Measurements from ENCODE around the gene ULK1. TPM values are rescaled to one million over a fixed set of nuclear protein-coding genes. Genes with fewer than 3 reads are reported as not detected.

The ULK1 gene
- 6.5 and 7.5 TPM in 2 replicates for total RNA-seq

GRCh38 chr12:131894313-131894860, at the start of gene ULK1:
Gene ULK1, plus strand, starts transcription at chr12:131894622. Its CDS starts 380 bp downstream, at chr12:131895002.

GRCh38 chr12:131928711-131929580, 34.5 kb downstream of the ULK1 start, which contains the start of gene PUS1:
Gene PUS1, plus strand, starts transcription at chr12:131929276. Its CDS starts 447 bp downstream, at chr12:131929723.

GRCh38 chr12:131949431-131950181, 55.2 kb downstream of the ULK1 start, which contains the start of gene EP400:
Gene EP400, plus strand, starts transcription at chr12:131949942. Its CDS starts 10,678 bp downstream, at chr12:131960620.

Other genes starting within 250 kb of the ULK1 start
- 20.7 and 24.4 TPM in 2 replicates for gene SFSWAP, start 183.5 kb upstream of the ULK1 start, total RNA-seq
- 14.0 and 16.0 TPM in 2 replicates for gene MMP17, start 66.2 kb upstream of the ULK1 start, total RNA-seq
- 24.2 and 37.7 TPM in 2 replicates for gene PUS1, start 34.7 kb downstream of the ULK1 start, total RNA-seq
- gene EP400, start 55.3 kb downstream of the ULK1 start, total RNA-seq = 11.7 and 13.4 TPM in 2 replicates
- gene DDX51, start 249.7 kb downstream of the ULK1 start, total RNA-seq = 9.7 and 10.8 TPM in 2 replicates
- 27.4 and 41.4 TPM in 2 replicates for gene NOC4L, start 249.8 kb downstream of the ULK1 start, total RNA-seq

Measured in mammary microvascular endothelial cell (primary cell).